ENCODE measurements around the gene KISS1R.
"Not testable (repeated sequence)": the region's sequence is repeated elsewhere in the genome, so short reads cannot be mapped to it uniquely, and the experiment has no call there.

Gene KISS1R

GRCh38 chr19:882871-883497, 34.1 kb upstream of the KISS1R start:
- DNase-seq: no peak

GRCh38 chr19:883661-884211, 33.4 kb upstream of the KISS1R start:
- no peak for DNase-seq

GRCh38 chr19:884420-885211, 32.5 kb upstream of the KISS1R start:
- DNase-seq: no peak

- DNase-seq: no peak
Measured at GRCh38 chr19:885536-886224, 31.5 kb upstream of the KISS1R start.

- DNase-seq: no peak
Measured at GRCh38 chr19:887072-887471, 30.1 kb upstream of the KISS1R start.

GRCh38 chr19:887599-887998, 29.5 kb upstream of the KISS1R start:
- DNase-seq: no peak

- no peak for DNase-seq
Measured at GRCh38 chr19:888581-889385, 28.4 kb upstream of the KISS1R start.

GRCh38 chr19:889662-890295, 27.4 kb upstream of the KISS1R start:
- no peak for DNase-seq

GRCh38 chr19:890831-891230, 26.3 kb upstream of the KISS1R start:
- DNase-seq: no peak

GRCh38 chr19:891421-892200, 25.5 kb upstream of the KISS1R start:
- DNase-seq: not testable (repeated sequence)

- DNase-seq: no peak
Measured at GRCh38 chr19:892243-892893, 24.8 kb upstream of the KISS1R start.

- peak; percentile 84 for DNase-seq
Measured at GRCh38 chr19:892894-893689, 24.0 kb upstream of the KISS1R start, which contains the start of the genes MED16 and RNU6-9. MED16 (minus strand) TSS chr19:893187; CDS start chr19:891131, 2,056 bp downstream. RNU6-9 (plus strand) TSS chr19:893484.

GRCh38 chr19:896434-896833, 20.7 kb upstream of the KISS1R start:
- DNase-seq: no peak

GRCh38 chr19:896999-897398, 20.1 kb upstream of the KISS1R start:
- no peak for DNase-seq

GRCh38 chr19:897442-898039, 19.6 kb upstream of the KISS1R start:
- DNase-seq: no peak

GRCh38 chr19:898663-899062, 18.5 kb upstream of the KISS1R start:
- DNase-seq: no peak

GRCh38 chr19:899336-900042, 17.6 kb upstream of the KISS1R start:
- no peak for DNase-seq

- DNase-seq: no peak
Measured at GRCh38 chr19:900043-900301, 17.2 kb upstream of the KISS1R start.

Measured in activated CD4-positive, alpha-beta T cell treated with anti-CD3 and anti-CD28 coated beads for 1 hour (primary cell).